ENCODE results near the gene METTL15. TPM values are rescaled to one million over a fixed set of nuclear protein-coding genes. Genes with fewer than 3 reads are reported as not detected.

The METTL15 gene
- total RNA-seq, 2 donors from 2014 or later, result 17.1 to 20.4 TPM

- no peak overlapping the region for H3K9ac ChIP-seq (ENCODE audit: extremely low read depth, low read length, poor library complexity, severe bottlenecking)
- Mint-ChIP-seq H3K4me1 (no peaks in the 10 kb centered on the region), H3K27me3 (ENCODE audit: insufficient read depth) (no peaks in the 10 kb centered on the region), H3K36me3 (ENCODE audit: low read depth) (peaks cover 10% of the 10 kb centered on the region), H3K4me3 (no peak overlapping the region), H3K27ac (no peak overlapping the region), H3K9me3 (peaks cover 13% of the 10 kb centered on the region)
- 98 to 100% methylated on average over 1 to 2 of the region's 2 CpGs for WGBS, 2 experiments (ENCODE audit: insufficient coverage in 1 of 2, insufficient read length in 1 of 2)
- no peaks in the 10 kb centered on the region for H3K36me3 ChIP-seq (ENCODE audit: control insufficient read depth, insufficient read depth, low read length)
- H3K27ac ChIP-seq (ENCODE audit: low read depth, low read length), result no peak overlapping the region
- TF ChIP-seq, protein P1, sequence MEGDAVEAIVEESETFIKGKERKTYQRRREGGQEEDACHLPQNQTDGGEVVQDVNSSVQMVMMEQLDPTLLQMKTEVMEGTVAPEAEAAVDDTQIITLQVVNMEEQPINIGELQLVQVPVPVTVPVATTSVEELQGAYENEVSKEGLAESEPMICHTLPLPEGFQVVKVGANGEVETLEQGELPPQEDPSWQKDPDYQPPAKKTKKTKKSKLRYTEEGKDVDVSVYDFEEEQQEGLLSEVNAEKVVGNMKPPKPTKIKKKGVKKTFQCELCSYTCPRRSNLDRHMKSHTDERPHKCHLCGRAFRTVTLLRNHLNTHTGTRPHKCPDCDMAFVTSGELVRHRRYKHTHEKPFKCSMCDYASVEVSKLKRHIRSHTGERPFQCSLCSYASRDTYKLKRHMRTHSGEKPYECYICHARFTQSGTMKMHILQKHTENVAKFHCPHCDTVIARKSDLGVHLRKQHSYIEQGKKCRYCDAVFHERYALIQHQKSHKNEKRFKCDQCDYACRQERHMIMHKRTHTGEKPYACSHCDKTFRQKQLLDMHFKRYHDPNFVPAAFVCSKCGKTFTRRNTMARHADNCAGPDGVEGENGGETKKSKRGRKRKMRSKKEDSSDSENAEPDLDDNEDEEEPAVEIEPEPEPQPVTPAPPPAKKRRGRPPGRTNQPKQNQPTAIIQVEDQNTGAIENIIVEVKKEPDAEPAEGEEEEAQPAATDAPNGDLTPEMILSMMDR (conservative IDR thresholded peaks at IDR 0.05), result no peak
- H3K9me3 ChIP-seq (ENCODE audit: control insufficient read depth, low read length), result peaks cover 8% of the 10 kb centered on the region
- no peaks in the 10 kb centered on the region for H3K4me1 ChIP-seq (ENCODE audit: control insufficient read depth, insufficient read depth, low read length)
- no peak overlapping the region for H3K4me3 ChIP-seq (ENCODE audit: low read length)
- no peak for DNase-seq
- no peaks in the 10 kb centered on the region for H3K27me3 ChIP-seq (ENCODE audit: control insufficient read depth, insufficient read depth, low read length, poor library complexity, severe bottlenecking)
Observed at GRCh38 chr11:28243061-28243460, 134.9 kb downstream of the METTL15 start.

GRCh38 chr11:28243581-28243980 lies 135.4 kb downstream of the METTL15 start:
- Histone ChIP-seq H3K4me3 (ENCODE audit: low read length) (no peak overlapping the region), H3K27me3 (ENCODE audit: control insufficient read depth, insufficient read depth, low read length, poor library complexity, severe bottlenecking) (no peaks in the 10 kb centered on the region), H3K4me1 (ENCODE audit: control insufficient read depth, insufficient read depth, low read length) (no peaks in the 10 kb centered on the region), H3K9ac (ENCODE audit: extremely low read depth, low read length, poor library complexity, severe bottlenecking) (no peak overlapping the region), H3K9me3 (ENCODE audit: control insufficient read depth, low read length) (peaks cover 2% of the 10 kb centered on the region), H3K27ac (ENCODE audit: low read depth, low read length) (no peak overlapping the region), H3K36me3 (ENCODE audit: control insufficient read depth, insufficient read depth, low read length) (no peaks in the 10 kb centered on the region)
- no peak for DNase-seq
- Mint-ChIP-seq H3K27ac (no peak overlapping the region), H3K9me3 (peaks cover 7% of the 10 kb centered on the region), H3K36me3 (ENCODE audit: low read depth) (peaks cover 8% of the 10 kb centered on the region), H3K4me1 (no peaks in the 10 kb centered on the region), H3K4me3 (no peak overlapping the region), H3K27me3 (ENCODE audit: insufficient read depth) (no peaks in the 10 kb centered on the region)
- TF ChIP-seq, protein P1 (conservative IDR thresholded peaks at IDR 0.05), result no peak
- 93 to 100% methylated on average over 1 to 2 of the region's 2 CpGs for WGBS, 2 experiments (ENCODE audit: insufficient coverage in 1 of 2, insufficient read length in 1 of 2)

- Mint-ChIP-seq H3K27me3 (ENCODE audit: insufficient read depth) (no peaks in the 10 kb centered on the region), H3K4me1 (no peaks in the 10 kb centered on the region), H3K36me3 (ENCODE audit: low read depth) (peaks cover 3% of the 10 kb centered on the region), H3K9me3 (peaks cover 7% of the 10 kb centered on the region), H3K27ac (no peak overlapping the region), H3K4me3 (no peak overlapping the region)
- H3K9me3 ChIP-seq (ENCODE audit: control insufficient read depth, low read length), result no peaks in the 10 kb centered on the region
- H3K4me3 ChIP-seq (ENCODE audit: low read length), result no peak overlapping the region
- H3K27ac ChIP-seq (ENCODE audit: low read depth, low read length), result no peak overlapping the region
- H3K9ac ChIP-seq (ENCODE audit: extremely low read depth, low read length, poor library complexity, severe bottlenecking), result no peak overlapping the region
- DNase-seq, result no peak
- H3K27me3 ChIP-seq (ENCODE audit: control insufficient read depth, insufficient read depth, low read length, poor library complexity, severe bottlenecking), result no peaks in the 10 kb centered on the region
- TF ChIP-seq, protein P1 (conservative IDR thresholded peaks at IDR 0.05), result no peak
- no peaks in the 10 kb centered on the region for H3K36me3 ChIP-seq (ENCODE audit: control insufficient read depth, insufficient read depth, low read length)
- 97 to 100% methylated on average over 1 to 2 of the region's 2 CpGs for WGBS, 2 experiments (ENCODE audit: insufficient coverage in 1 of 2, insufficient read length in 1 of 2)
- no peaks in the 10 kb centered on the region for H3K4me1 ChIP-seq (ENCODE audit: control insufficient read depth, insufficient read depth, low read length)
Observed at GRCh38 chr11:28245131-28245530, 136.9 kb downstream of the METTL15 start.
